ENCODE measurements around the gene UBQLN4.

DNA sequence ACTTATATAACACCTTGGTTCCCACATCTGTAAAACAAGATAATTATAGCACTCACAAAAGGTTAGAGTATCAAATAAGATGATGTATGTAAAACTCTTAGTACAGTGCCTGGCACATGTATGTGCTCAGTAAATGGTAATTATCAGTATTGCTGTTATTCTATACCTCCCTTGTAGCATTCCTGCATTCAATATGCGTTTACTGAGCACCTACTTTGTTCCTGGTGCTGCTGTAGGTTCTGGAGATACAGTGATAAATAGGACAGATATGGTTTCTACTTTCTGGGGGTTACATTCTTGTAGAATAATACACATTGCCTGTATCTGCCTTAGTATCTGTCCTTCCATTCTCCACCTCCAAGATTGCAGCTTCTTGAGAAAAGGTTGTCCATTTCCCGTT lies 31.6 kb downstream of the UBQLN4 start:
- TF ChIP-seq POLR2A (IDR thresholded peaks at IDR 0.05; ENCODE audit: low read length), result no peak
- TF ChIP-seq GATA1 (IDR thresholded peaks at IDR 0.05; ENCODE audit: low read depth, low read length), result no peak
